Mucosa of stomach (tissue), 1 donor: Measurements from ENCODE around the gene DLGAP4.

Experiments
- H3K27me3 ChIP-seq: one replicate; pipeline ENCODE4 v1.7.0; 2013; ENCODE audit warnings: mild to moderate bottlenecking, low read length; ENCODE audit not compliant: control insufficient read depth, insufficient read depth
- H3K36me3 ChIP-seq: one replicate; pipeline ENCODE4 v1.7.0; 2013; ENCODE audit warnings: low read length; ENCODE audit not compliant: control insufficient read depth, insufficient read depth
- H3K4me1 ChIP-seq: one replicate; pipeline ENCODE4 v1.7.0; 2013; ENCODE audit warnings: mild to moderate bottlenecking, low read length; ENCODE audit not compliant: control insufficient read depth, insufficient read depth
- H3K4me3 ChIP-seq: one replicate; pipeline ENCODE4 v1.7.0; 2013; ENCODE audit warnings: low read length
- H3K9ac ChIP-seq: one replicate; pipeline ENCODE4 v1.7.0; 2013; ENCODE audit warnings: mild to moderate bottlenecking, low read length, moderate library complexity
- H3K9me3 ChIP-seq: one replicate; pipeline ENCODE4 v1.7.0; 2013; ENCODE audit warnings: mild to moderate bottlenecking, low read length, moderate library complexity; ENCODE audit not compliant: control insufficient read depth
- donor health status: Pancreatic carcinoma.

The DLGAP4 gene

DNA sequence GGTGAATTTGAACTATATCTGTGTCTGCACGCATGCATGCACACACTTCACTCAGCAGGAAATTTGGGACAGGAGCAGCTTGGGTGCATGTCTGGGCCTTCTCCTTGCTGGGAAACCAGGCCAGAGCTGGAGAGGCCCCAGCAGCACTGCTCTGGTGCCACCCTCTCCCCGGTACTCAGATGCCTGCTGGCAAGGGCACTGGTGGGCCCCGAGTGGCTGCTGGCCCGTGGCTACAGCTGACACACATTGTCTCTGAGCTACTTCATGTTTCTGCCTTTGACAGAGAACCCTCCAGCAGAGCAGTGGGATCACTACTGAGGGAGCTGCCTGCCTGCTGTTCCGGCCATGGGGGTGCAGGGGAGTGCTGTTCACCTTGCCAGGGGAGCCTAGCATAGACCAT lies 37.5 kb downstream of the DLGAP4 start:
- Histone ChIP-seq H3K27me3 (no peaks in the 10 kb centered on the region), H3K9me3 (no peaks in the 10 kb centered on the region)

DNA sequence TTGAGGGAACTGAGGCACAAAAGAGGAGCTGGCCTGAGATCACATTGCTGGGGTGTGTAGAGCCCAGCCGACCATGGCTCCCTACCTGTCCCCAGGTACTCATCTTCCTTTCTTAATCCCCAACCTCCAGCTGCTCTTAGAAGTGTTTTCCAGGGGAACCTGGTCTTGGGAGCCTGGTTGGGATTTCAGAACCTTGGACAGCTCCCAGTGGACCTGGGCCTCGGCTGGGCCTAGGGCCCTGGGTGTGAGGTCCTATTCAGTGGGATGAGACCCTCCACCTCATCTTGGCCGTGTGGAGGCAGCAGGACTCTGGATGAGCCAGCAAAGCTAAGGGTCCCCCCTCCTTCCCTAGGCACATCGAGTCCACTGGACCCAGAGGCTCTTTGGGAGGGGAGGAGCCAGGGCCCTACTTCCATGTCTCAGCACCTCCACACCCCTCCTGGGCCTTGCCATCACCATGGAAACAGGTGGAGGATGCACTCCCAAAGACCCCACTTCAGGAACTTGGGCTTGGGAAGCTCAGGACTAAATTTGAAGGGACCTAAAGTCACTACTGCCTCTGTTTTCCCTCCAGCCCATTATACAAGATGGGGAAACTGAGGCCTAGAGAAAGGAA lies 38.5 kb downstream of the DLGAP4 start:
- Histone ChIP-seq H3K27me3 (no peaks in the 10 kb centered on the region), H3K4me1 (no peaks in the 10 kb centered on the region), H3K9me3 (no peaks in the 10 kb centered on the region), H3K36me3 (no peaks in the 10 kb centered on the region), H3K4me3 (no peak overlapping the region), H3K9ac (no peak overlapping the region)

More for the DNA sequence above, 37.5 kb downstream of the DLGAP4 start:
- H3K36me3 ChIP-seq: no peaks in the 10 kb centered on the region
- no peak overlapping the region for H3K9ac ChIP-seq
- H3K4me3 ChIP-seq: no peak overlapping the region
- no peaks in the 10 kb centered on the region for H3K4me1 ChIP-seq

DNA sequence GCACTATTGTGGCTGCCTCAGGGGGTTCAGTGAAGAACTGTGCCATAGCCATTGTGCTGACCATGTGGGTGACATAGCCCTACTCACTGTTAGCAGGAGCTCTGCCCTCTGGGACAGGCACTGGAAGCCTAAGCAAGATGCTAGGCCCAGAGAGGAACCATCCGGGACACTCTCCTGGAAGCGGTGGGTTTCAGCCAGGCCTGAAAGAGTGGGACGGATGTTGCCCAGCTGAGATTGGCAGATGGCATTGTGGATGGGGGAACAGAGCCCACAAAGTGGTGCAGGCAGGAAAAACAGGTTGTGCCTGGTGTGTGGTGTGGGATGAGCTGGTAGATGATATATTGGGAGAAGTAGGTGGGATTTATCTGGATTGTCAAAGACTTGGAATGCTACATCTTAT lies 40.1 kb downstream of the DLGAP4 start:
- H3K36me3 ChIP-seq: no peaks in the 10 kb centered on the region
- no peaks in the 10 kb centered on the region for H3K9me3 ChIP-seq

DNA sequence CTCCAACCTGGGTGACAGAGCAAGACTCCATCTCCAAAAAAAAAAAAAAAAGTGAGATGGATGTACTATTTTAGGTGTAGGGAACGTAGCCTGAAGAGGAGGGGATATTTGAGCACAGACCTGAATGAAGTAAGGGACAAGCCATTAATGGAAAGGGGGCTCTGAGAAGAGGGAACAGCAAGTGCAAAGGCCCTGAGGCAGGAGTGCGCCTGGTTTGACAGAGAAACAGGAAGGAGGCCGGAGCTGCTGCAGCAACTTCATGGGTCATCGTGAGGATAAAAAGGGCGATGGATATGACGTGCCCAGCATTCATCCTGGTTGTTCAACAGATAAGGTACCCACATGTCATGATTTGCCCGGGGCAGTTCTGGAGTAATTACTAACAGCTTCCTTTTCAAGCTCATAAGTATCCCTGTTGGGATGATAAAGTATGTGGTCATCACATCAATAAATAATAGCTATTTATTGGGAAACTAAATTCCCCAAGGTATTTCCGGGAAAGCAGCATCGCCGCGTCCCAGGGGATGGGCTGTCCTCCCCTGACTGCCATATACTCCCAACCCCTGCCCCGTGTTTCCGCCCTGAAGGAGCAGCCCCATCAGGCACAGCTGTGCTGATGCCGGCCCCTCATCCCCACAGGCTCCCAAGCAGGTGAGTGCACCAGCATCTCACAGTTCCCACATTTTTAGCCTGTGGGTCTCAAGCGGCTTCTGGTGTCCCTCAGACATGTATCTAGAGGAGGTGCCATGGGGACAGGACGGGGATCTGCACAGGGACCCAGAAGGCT lies 43.4 kb downstream of the DLGAP4 start:
- no peak overlapping the region for H3K9ac ChIP-seq
- H3K27me3 ChIP-seq: no peaks in the 10 kb centered on the region

More for the DNA sequence above, 40.1 kb downstream of the DLGAP4 start:
- no peak overlapping the region for H3K4me3 ChIP-seq
- no peaks in the 10 kb centered on the region for H3K27me3 ChIP-seq
- no peaks in the 10 kb centered on the region for H3K4me1 ChIP-seq
- H3K9ac ChIP-seq: no peak overlapping the region

DNA sequence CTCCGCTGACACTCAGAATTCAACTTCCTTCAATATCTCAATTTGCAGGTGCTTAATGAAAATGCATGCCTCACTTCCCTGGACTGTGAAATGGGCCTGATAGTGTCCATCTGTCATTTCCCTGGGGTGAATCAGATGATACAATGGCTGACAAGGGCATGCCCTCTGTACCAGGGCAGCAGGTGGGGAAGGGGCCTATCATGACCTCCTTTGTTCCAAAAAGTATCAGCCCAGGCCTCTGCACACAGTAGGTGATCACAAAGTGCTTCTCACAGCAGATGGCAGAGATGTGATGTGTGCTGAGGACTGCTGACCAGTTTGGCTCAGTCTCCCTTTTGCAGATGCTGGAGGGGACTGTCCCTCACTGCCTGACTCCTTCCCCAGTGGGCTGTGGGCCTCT lies 44.3 kb downstream of the DLGAP4 start:
- Histone ChIP-seq H3K27me3 (no peaks in the 10 kb centered on the region), H3K9ac (no peak overlapping the region), H3K9me3 (no peaks in the 10 kb centered on the region), H3K4me3 (no peak overlapping the region), H3K4me1 (no peaks in the 10 kb centered on the region), H3K36me3 (no peaks in the 10 kb centered on the region)

More for the DNA sequence above, 43.4 kb downstream of the DLGAP4 start:
- Histone ChIP-seq H3K36me3 (no peaks in the 10 kb centered on the region), H3K4me1 (no peaks in the 10 kb centered on the region), H3K9me3 (no peaks in the 10 kb centered on the region), H3K4me3 (no peak overlapping the region)

DNA sequence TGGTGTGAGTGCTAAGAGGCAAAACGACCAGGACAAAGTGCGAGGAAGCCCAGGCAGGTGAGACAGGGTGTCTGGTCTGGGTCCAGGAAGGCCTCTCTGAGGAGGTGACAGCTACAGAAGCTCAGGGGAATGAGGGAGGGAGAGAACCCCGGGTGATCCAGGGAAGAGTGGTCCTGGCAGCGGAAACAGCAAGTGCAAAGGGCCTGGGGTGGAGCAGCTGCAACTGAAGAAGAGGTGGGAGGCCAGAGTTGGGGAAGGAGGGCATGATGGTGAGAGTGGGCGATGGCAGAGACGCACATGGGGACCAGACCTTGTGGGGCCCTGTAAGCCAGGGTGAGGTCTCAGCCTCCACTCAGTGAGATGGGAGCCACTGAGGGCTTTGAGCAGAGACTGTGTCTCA lies 45.8 kb downstream of the DLGAP4 start:
- Histone ChIP-seq H3K4me1 (no peaks in the 10 kb centered on the region), H3K27me3 (no peaks in the 10 kb centered on the region), H3K36me3 (no peaks in the 10 kb centered on the region), H3K9ac (no peak overlapping the region), H3K9me3 (no peaks in the 10 kb centered on the region), H3K4me3 (no peak overlapping the region)

DNA sequence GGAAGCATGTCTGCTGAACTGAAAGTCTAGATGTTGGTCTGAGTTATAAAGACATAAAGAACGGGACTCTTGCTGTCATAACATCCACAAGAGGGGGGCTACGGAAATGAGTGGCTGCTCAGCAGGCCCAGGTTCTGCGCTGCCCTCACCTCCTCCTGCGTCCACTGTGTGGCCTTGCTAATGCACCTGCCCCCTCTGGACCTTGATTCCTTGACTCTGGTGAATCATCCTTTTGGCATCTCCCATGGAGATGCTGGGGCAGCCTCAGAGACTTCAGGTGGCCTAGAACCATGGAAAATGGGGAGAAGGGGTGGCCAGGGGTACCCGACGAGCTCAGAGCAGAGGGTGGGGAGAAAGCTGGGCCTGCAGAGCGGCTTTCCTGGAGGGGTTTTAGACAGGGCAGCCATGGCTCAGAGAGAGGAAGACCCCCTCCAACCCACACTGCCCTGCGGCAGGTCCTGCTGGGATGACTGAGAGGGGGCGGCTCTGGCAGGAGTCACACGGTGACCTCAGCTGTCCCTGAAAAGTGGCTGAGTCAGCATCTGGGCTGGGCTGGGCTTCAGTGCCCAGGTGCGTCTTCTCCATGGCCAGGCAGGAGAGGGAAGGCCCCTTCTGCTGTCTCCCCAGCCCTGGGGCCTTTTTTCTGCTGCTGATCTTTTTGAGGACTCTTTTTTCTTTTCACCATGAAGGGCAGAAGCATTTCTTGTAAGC lies 46.9 kb downstream of the DLGAP4 start:
- Histone ChIP-seq H3K4me3 (no peak overlapping the region), H3K4me1 (no peaks in the 10 kb centered on the region), H3K36me3 (no peaks in the 10 kb centered on the region), H3K9ac (no peak overlapping the region), H3K9me3 (no peaks in the 10 kb centered on the region), H3K27me3 (no peaks in the 10 kb centered on the region)

DNA sequence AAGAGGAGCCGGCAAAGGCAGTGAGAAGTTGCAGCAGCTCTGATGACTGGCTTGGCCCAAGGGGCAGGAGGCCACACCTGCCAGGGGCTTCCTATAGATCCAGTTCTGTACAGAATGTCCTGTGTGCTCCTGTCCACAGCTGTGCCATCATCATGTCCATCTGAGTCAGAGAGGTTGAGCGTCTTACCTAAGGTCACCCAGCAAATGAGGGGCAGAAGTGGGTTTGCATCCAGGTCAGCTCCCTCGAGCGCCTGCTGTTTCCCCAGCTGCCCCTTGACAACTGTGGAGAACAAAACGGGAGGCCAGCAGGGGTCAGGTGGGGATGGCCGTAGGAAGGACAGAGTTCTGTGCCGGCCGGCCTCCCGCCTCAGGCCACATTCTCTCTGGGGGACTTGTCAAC lies 47.6 kb downstream of the DLGAP4 start:
- Histone ChIP-seq H3K9ac (no peak overlapping the region), H3K4me1 (no peaks in the 10 kb centered on the region), H3K4me3 (no peak overlapping the region), H3K36me3 (no peaks in the 10 kb centered on the region), H3K9me3 (no peaks in the 10 kb centered on the region), H3K27me3 (no peaks in the 10 kb centered on the region)

DNA sequence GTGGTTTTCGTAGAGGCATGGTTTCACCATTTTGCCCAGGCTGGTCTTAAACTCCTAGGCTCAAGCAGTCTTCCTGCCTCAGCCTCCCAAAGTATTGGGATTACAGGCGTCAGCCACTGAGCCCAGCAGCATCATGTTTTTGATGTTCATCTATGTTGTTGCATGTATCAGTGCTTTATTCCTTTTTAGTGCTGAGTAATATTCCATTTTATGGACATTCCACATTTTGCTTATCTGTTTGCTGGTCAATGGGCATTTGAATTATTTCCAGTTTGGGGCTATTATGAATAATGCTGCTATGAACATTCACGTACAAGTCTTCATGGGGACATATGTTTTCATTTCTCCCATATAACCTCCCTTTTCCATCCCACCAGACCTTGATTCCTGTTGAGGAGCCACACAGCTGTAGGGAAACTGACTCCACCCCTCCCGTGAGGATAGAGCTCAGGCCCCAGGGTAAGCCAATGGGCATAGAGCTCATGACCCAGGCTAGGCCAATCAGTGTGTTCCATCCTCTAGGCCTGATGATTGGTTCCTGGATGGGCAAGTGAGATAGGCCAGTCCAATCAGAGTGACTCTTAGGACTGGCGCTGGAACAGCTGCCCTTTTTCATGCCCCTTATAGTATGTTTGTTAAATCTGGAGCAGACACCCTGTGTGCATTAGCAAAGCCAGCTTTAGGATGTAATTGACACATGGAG lies 49.5 kb downstream of the DLGAP4 start:
- H3K27me3 ChIP-seq: no peaks in the 10 kb centered on the region
- H3K9ac ChIP-seq: no peak overlapping the region
- H3K9me3 ChIP-seq: no peaks in the 10 kb centered on the region
- H3K4me3 ChIP-seq: no peak overlapping the region
- no peaks in the 10 kb centered on the region for H3K36me3 ChIP-seq
- no peaks in the 10 kb centered on the region for H3K4me1 ChIP-seq

DNA sequence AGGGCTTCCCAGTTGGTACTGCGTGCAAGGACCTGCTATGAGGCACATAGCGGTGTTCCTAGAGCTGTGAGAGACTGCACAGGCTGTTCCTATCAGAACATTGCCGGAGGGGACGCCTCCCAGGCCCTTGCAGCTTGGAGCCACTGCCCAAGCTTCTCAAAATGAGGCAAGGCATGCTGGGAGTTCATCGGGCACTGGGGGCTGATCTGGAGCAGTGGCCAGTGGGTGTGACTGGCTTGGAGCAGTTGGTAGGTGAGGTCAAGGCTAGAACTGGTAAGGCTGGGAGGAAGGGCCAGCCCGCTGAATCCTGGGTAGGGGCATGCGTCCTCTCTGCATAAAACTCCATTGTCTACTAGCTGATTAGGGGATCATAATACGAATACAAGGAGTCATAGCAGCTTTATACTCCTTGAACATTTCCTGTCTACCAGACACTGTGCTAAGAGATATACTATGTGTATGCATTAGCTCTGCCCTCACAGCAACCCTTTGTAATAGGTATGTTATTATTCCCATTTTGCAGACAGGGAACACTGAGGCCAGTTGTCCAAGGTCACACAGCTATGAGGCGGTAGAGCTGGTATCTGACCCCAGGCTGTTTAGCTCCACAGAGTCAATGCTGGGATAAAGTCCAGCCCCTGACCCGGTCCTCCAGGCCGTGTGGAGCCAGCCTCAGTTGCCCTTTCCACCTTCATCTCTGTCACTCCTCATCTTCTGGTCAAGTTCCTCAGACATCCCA lies 53.7 kb downstream of the DLGAP4 start:
- Histone ChIP-seq H3K4me3 (no peak overlapping the region), H3K27me3 (no peaks in the 10 kb centered on the region), H3K9ac (no peak overlapping the region), H3K36me3 (no peaks in the 10 kb centered on the region), H3K4me1 (no peaks in the 10 kb centered on the region), H3K9me3 (no peaks in the 10 kb centered on the region)

DNA sequence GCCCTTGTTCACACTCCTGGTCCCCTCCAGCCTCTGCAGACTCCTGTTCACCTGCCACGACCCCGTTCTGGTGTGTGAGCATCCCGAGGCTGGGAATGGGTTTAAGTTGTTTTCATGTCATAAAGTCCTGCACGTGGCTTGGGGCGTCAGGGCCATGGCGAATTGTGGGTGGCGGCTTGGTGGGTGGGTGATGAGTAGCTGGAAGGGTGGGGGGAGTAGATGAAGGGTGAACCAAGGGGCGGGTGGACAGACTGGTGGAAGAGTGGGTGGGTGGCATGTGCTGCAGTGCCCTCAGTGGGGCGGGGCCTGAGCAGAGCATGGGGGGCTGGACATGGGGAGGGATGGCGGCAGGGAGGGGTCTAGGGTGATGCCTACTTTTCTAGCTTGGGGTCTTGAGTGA lies 54.3 kb downstream of the DLGAP4 start:
- Histone ChIP-seq H3K4me3 (no peak overlapping the region), H3K9me3 (no peaks in the 10 kb centered on the region), H3K27me3 (no peaks in the 10 kb centered on the region), H3K4me1 (no peaks in the 10 kb centered on the region), H3K36me3 (no peaks in the 10 kb centered on the region), H3K9ac (no peak overlapping the region)
